ENCODE measurements around the gene PLS1.
"Not testable (repeated sequence)": the region's sequence is repeated elsewhere in the genome, so short reads cannot be mapped to it uniquely, and the experiment has no call there.

PLS1 gene

GRCh38 chr3:142597906-142598305, 1.7 kb downstream of the PLS1 start:
- no peak for DNase-seq

GRCh38 chr3:142601713-142602112, 5.5 kb downstream of the PLS1 start:
- DNase-seq = no peak

GRCh38 chr3:142602619-142603385, 6.6 kb downstream of the PLS1 start:
- no peak for DNase-seq

DNA sequence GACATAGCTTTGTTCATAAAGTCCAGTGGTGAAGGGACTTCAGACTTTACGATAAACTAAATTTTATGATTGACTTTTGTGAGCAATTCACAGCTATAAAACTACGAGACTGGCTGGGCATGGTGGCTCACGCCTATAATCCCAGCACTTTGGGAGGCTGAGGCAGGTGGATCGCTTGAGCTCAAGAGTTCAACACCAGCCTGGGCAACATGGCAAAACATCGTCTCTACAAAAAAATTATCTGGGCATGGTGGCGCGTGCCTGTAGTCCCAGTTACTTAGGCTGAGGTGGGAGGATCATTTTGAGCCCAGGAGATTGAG, 7.2 kb downstream of the PLS1 start:
- DNase-seq = not testable (repeated sequence)

DNA sequence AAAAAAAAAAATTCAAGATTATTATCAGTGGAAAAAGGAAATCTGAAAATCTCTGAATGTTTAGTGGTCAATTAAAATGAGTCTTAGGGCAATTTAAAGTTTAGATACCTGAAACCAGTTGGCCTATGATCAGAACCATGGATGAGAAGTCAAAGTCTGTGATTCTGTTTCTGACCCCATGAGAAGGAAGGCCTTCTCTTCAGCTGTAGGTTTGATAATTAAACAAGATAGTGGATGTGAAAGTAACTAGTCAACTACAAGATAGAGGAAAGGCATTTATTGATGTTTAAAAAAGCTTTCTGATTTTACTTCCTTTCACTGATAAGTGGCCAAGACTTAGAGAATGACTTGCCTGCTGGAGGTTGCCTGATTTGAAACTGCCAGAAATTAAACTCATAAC, 8.7 kb downstream of the PLS1 start:
- no peak for DNase-seq

DNA sequence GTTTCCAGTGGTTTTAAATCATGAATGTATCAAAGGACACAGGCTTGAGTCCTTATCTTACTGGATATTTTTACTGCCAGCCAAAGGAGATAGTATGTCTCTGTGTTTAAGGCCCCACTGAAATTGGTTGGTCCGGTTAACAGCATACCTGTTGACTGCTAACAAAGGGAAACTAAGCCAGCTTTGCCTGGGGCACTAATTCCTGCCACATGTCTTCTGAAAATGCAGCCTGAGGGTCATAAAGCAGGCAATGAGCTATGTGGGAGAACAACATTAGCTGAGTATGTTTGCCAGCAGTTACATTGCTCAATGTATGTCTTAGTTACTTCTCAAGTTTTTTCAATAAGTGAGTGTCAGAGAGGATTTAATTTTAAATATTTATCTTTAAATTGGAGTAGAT, 12.4 kb downstream of the PLS1 start:
- DNase-seq = no peak

DNA sequence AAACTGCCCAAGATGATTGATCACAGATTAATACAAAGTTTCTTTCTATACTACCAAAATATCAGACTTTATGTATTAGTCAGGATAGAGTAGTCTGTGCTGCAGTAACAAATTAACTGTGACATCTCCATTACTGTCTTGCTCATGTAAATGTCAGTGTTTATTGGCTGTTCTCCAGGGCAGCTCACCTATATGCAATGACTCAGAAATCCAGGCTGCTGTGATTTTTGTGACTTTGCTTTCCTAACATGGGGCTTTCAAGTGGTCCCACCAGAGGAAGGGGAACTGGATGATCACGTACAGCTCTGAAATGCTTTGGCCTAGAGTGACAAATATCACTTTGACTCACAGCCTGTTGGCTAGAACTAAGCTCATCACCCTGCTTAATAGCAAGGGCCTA, 12.9 kb downstream of the PLS1 start:
- no peak for DNase-seq

DNA sequence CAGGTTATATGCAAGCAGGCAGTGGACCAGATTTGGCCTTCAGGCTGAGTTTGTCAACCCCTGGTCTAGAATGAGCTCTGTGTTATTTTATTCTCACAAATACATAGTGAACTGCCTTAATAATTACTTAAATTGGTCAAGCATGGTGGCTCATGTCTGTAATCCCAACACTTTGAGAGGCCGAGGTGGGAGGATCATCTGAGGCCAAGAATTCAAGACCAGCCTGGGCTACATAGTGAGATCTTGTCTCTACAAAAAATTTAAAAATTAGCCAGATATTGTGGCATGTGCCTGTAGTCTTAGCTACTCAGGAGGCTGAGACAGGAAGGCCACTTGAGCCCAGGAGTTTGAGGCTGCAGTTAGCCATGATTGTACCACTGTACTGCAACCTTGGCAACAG, 15.0 kb downstream of the PLS1 start:
- DNase-seq = no peak

- no peak for DNase-seq
Observed at GRCh38 chr3:142613491-142613890, 17.3 kb downstream of the PLS1 start.

GRCh38 chr3:142614059-142614626, 17.9 kb downstream of the PLS1 start:
- no peak for DNase-seq

- no peak for DNase-seq
Observed at GRCh38 chr3:142615171-142615570, 19.0 kb downstream of the PLS1 start.

DNA sequence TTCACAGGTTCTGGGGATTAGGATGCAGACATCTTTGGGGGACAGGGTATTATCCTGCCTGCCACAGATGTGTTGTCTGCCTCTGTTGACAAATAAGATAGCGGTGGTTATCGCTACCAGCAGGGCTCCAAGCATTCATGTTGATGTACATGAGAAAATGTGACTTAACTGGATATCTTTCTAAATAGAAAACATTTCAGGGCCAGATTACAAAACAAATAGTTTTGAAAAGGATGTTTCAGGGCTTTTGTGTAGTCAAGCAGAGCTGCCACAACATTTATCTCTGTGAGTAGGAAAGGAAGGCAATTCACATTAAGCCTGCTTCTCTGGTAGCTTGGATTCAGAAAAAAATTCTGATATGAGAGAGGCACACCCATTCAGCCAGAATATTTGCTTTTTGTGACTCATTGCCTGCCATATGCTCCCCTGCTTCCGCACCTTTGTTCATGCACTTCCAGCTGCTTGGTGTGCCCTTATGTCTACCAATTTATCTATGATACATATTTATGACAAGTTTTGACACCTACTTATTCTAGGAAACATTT, 22.8 kb downstream of the PLS1 start:
- peak; percentile 57 for DNase-seq

DNA sequence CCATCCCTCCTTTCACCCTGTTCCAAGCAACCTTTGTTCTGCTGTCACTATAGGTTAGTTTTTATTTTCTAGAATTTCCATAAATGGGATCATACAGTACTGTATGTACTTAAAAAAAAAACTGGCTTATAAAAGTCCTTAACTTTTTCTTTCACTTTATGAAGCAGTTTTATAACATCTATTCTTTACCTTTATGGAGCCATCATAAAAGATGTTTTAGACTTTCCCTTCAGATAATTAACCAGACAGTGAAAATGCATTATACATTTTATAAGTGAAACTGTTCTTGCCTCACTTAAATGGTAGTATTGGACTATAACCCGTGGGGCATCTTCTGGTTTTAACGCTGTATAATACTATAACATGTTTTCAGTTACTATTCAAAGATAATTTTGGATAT, 26.2 kb downstream of the PLS1 start:
- DNase-seq = no peak

DNA sequence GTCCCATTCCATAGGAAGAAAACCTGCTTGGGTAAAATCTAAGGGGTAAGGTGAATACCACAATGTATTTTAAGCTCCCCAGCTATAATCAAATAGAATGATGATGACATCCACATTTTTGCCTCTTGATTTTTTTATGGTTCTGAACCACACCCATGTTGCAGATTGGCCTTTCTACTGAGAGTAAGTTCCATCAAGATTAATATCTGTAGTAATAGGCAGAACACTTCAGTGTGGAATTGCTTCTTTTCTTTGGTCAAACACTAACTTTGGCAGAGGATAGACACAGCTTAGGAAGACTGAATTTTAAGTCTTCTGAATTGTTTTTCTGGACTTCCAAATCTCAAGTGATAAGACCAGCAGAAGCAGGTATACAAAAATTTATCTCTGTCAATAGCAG, 27.0 kb downstream of the PLS1 start:
- no peak for DNase-seq

- no peak for DNase-seq
Observed at GRCh38 chr3:142624341-142625152, 28.4 kb downstream of the PLS1 start.

GRCh38 chr3:142625153-142625440, 28.9 kb downstream of the PLS1 start:
- DNase-seq = no peak

DNA sequence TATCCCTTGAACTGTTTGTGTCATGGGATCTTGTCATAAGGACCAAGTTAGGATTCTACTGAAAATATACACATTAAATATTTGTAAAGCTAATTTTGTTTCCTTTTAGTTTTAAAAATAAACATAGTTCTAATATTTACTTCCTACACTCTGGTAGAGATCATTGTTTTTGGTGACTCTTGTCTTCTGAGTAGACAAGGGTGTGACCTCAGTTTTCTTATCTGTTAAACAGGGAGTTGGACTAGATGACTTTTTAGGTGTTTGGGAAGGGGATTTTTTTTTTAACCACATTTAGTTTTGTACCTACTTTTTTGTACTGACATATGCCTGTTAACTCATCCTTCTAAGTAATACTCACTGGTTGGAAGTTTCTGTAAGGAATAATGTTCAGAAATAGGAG, 30.8 kb downstream of the PLS1 start:
- DNase-seq = no peak

DNA sequence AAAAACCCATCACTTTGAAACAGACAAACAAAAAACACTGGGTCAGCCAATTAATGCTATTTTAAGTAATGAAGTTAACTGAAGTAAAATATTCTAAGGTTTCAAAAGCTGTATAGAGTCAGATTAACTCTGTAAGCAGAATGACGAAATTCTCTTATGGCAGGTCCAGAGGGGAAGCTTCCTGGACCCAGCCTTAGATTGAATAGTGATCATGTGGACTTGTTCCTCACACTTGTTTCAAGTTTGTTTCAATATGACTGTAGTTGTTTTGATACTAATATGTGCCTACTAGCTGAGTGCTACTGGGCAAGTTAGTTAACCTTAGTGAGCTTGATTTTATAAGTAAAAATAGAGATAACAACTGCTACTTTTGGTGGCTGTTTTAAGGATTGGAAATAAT, 32.6 kb downstream of the PLS1 start:
- DNase-seq = no peak

GRCh38 chr3:142633073-142633472, 36.9 kb downstream of the PLS1 start:
- peak; percentile 50 for DNase-seq

GRCh38 chr3:142636050-142636449, 39.9 kb downstream of the PLS1 start:
- no peak for DNase-seq

DNA sequence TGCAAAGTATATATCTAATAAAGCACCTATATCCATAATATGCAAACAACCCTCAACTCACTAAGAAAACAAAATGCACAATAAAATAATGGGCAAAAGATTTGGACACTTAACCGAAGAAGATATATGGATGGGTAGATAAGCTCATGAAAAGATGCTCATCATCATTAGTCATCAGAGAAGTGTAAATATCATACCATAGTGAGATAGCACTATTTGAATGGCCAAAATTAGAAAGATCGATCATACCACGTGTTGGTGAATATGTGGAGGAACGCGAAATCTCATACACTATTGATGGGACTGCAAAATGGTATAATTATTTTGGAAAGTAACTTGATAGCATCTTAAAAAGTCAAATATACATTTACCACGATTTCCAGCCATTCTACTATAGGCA, 40.5 kb downstream of the PLS1 start:
- no peak for DNase-seq

GRCh38 chr3:142638291-142638690, 42.1 kb downstream of the PLS1 start:
- no peak for DNase-seq

DNA sequence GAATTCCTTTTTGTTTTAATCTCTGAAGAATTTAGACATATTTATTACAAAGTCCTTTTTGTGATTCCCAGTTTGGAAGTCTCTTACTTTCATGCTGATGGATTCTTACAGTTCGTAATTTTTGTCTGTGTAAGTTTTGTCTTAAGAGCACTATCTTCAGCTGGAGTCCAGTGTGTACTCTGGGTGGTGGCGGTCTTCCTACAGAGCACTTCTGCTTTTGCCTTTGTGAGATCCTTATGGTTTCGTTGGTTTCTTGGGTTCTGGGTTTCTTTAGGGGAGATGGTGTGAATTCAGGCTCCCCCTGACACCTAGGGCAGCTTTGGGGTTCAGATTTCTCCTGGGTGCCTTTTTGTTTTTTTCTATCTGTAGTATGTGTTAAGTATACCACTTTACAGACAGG, 45.3 kb downstream of the PLS1 start:
- no peak for DNase-seq

DNA sequence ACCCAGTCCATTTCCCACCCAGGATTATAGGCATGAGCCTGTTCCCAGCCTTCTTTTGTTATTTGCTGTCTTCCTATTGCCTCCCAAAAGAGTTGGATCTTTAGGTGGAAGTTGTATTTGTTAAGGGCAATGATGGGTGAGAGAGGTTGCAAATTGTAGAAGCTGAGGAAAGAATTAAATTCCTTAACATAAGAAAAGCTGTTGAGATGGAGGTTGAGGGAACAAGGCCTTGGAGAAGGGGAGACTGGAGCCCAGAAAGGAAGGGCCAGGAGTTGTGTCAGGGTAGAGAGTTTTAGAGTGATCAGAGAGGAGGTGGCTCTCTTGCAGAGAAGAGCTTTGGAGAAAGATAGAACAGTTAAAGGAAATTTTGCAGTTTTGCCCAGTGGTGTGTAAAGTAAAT, 46.8 kb downstream of the PLS1 start:
- no peak for DNase-seq
